Activated T-helper 9 cell treated with anti-CD3 and anti-CD28 coated beads, Interleukin-2, amount 50 U/mL, for 16 hours (primary cell): ENCODE measurements around the gene DNAJB6.

ENCODE experiments used
- DNase-seq: peaks from one replicate; pipeline ENCODE4 v3.0.0-alpha.2; 2020; ENCODE audit warnings: low read depth

Gene DNAJB6

GRCh38 chr7:157466867-157467261, 130.1 kb downstream of the DNAJB6 start:
- no peak for DNase-seq
